Activated CD8-positive, alpha-beta T cell treated with anti-CD3 and anti-CD28 coated beads for 36 hours (primary cell): ENCODE measurements around the gene FAT2. TPM values are rescaled to one million over a fixed set of nuclear protein-coding genes. Genes with fewer than 3 reads are reported as not detected.

ENCODE experiments used
- ATAC-seq: fragments of 200-7000 bp; cut with Tn5 transposase; one replicate; pipeline ENCODE4 v1.10.0; 2021; ENCODE audit warnings: mild to moderate bottlenecking, moderate library complexity
- CTCF ChIA-PET: fragments of 350-600 bp; sonication (Branson Sonifier 250); formaldehyde crosslinking; loops from one replicate; lab custom pipeline; 2021; ENCODE audit warnings: antibody characterized with exemption; lab: Charles Lee
- POLR2A ChIA-PET: fragments of 350-600 bp; sonication (Branson Sonifier 250); formaldehyde crosslinking; loops from one replicate; lab custom pipeline; 2021; ENCODE audit warnings: antibody characterized with exemption; lab: Charles Lee
- DNase-seq: peaks from one replicate; pipeline ENCODE4 v3.0.0-alpha.2; 2020
- H3K27ac Mint-ChIP-seq: one replicate; pipeline ENCODE4 v1.8.0; 2021; ENCODE audit warnings: mild to moderate bottlenecking, mixed read lengths
- H3K27me3 Mint-ChIP-seq: one replicate; pipeline ENCODE4 v1.8.0; 2021; ENCODE audit warnings: mixed read lengths
- H3K36me3 Mint-ChIP-seq: one replicate; pipeline ENCODE4 v1.8.0; 2021; ENCODE audit warnings: low read depth, mixed read lengths
- H3K4me1 Mint-ChIP-seq: one replicate; pipeline ENCODE4 v1.8.0; 2021; ENCODE audit warnings: low read depth, mixed read lengths
- H3K4me3 Mint-ChIP-seq: one replicate; pipeline ENCODE4 v1.8.0; 2021; ENCODE audit warnings: mild to moderate bottlenecking, moderate library complexity, mixed read lengths
- H3K9me3 Mint-ChIP-seq: one replicate; pipeline ENCODE4 v1.8.0; 2021; ENCODE audit warnings: mixed read lengths
- CTCF ChIP-seq: fragments of 200-600 bp; IDR thresholded peaks from one replicate; pipeline ENCODE4 v1.8.0; 2022; ENCODE audit warnings: antibody characterized with exemption, mild to moderate bottlenecking
- intact Hi-C: fragments of 100-400 bp; cut with micrococcal nuclease; formaldehyde crosslinking; loops from one replicate; pipeline ENCODE4 v1.10.0; 2022
- total RNA-seq, 2 experiments: library from RNA; stranded (reverse); gene quantifications; one replicate each; pipeline ENCODE4 v1.2.3, GENCODE V29; 2021

FAT2 gene
- total RNA-seq, 2 experiments from 2014 or later: not detected

- Mint-ChIP-seq H3K36me3 (no peaks in the 10 kb centered on the region), H3K9me3 (no peaks in the 10 kb centered on the region), H3K27me3 (no peaks in the 10 kb centered on the region), H3K4me1 (no peaks in the 10 kb centered on the region), H3K27ac (no peak overlapping the region), H3K4me3 (no peak overlapping the region)
- CTCF ChIA-PET: no interaction called here
- intact Hi-C loops: no loop called here
- no peak for ATAC-seq
- no peak for DNase-seq
- TF ChIP-seq CTCF: no peak
- POLR2A ChIA-PET: no interaction called here
Observed at GRCh38 chr5:151550146-151550545, 41.0 kb downstream of the FAT2 start.

- Mint-ChIP-seq H3K4me1 (no peaks in the 10 kb centered on the region), H3K27ac (no peak overlapping the region), H3K36me3 (no peaks in the 10 kb centered on the region), H3K4me3 (no peak overlapping the region), H3K9me3 (no peaks in the 10 kb centered on the region), H3K27me3 (no peaks in the 10 kb centered on the region)
- no peak for TF ChIP-seq CTCF
- no peak for DNase-seq
- intact Hi-C loops: no loop called here
- POLR2A ChIA-PET: no interaction called here
- CTCF ChIA-PET: no interaction called here
- no peak for ATAC-seq
Observed at GRCh38 chr5:151549713-151550112, 41.4 kb downstream of the FAT2 start.

GRCh38 chr5:151547364-151547763, 43.8 kb downstream of the FAT2 start:
- intact Hi-C loops: no loop called here
- H3K27ac Mint-ChIP-seq: no peak overlapping the region
- POLR2A ChIA-PET: no interaction called here
- no peak for TF ChIP-seq CTCF
- ATAC-seq (no peak), DNase-seq (no peak)
- H3K4me3 Mint-ChIP-seq: no peak overlapping the region
- no peaks in the 10 kb centered on the region for H3K9me3 Mint-ChIP-seq
- no peaks in the 10 kb centered on the region for H3K4me1 Mint-ChIP-seq
- H3K36me3 Mint-ChIP-seq: no peaks in the 10 kb centered on the region
- CTCF ChIA-PET: interaction anchor here (0.8 kb wide), 1 partner anchor 12 kb away, joined by 3 read pairs; no protein-coding TSS in a partner anchor
- H3K27me3 Mint-ChIP-seq: no peaks in the 10 kb centered on the region

GRCh38 chr5:151541571-151541970, 49.6 kb downstream of the FAT2 start:
- Mint-ChIP-seq H3K27ac (no peak overlapping the region), H3K4me3 (no peak overlapping the region), H3K27me3 (no peaks in the 10 kb centered on the region), H3K9me3 (no peaks in the 10 kb centered on the region), H3K36me3 (no peaks in the 10 kb centered on the region), H3K4me1 (no peaks in the 10 kb centered on the region)
- DNase-seq (no peak), ATAC-seq (no peak)
- ChIA-PET CTCF (no interaction called here), POLR2A (no interaction called here)
- no peak for TF ChIP-seq CTCF
- intact Hi-C loops: no loop called here

Other genes starting within 250 kb of the FAT2 start
- not detected for gene SLC36A2, start 243.8 kb downstream of the FAT2 start, total RNA-seq
- 1 to 10 TPM; 3.5 to 3.7 TPM for gene SLC36A1, start 143.7 kb downstream of the FAT2 start, total RNA-seq
- gene SPARC, start 95.6 kb upstream of the FAT2 start, total RNA-seq: not detected
- 10 to 100 TPM; 69.6 to 73.3 TPM for gene ATOX1, start 167.3 kb upstream of the FAT2 start, total RNA-seq
- gene G3BP1, start 180.6 kb upstream of the FAT2 start, total RNA-seq: 100 to 1,000 TPM; 247 to 253 TPM